Fibroblast of lung (primary cell): ENCODE results near the gene CRYAB. TPM values are rescaled to one million over a fixed set of nuclear protein-coding genes. Genes with fewer than 3 reads are reported as not detected.

Experiments
- DNase-seq, 2 donors: peaks; one replicate each; pipeline versions ENCODE4 v3.0.0 to v3.0.0-alpha.2; 2010; ENCODE audit warnings: low read depth in 2 of 2
- H2AFZ ChIP-seq: 2 replicates; pipeline ENCODE4 v1.5.1; 2012; ENCODE audit warnings: low read length, control low read depth, inconsistent platforms
- H3K27ac ChIP-seq: 2 replicates; pipeline ENCODE4 v1.5.1; 2011; ENCODE audit warnings: low read length, control low read depth; ENCODE audit not compliant: insufficient read depth
- H3K27me3 ChIP-seq: 2 replicates; pipeline ENCODE4 v1.5.1; 2011; ENCODE audit warnings: mild to moderate bottlenecking, low read length; ENCODE audit not compliant: control insufficient read depth, insufficient read depth
- H3K36me3 ChIP-seq: 2 replicates; pipeline ENCODE4 v1.5.1; 2011; ENCODE audit warnings: low read length; ENCODE audit not compliant: control insufficient read depth, insufficient read depth
- H3K4me1 ChIP-seq: 2 replicates; pipeline ENCODE4 v1.5.1; 2011; ENCODE audit warnings: low read length; ENCODE audit not compliant: control insufficient read depth, insufficient read depth; ENCODE audit errors: extremely low read depth
- H3K4me2 ChIP-seq: 2 replicates; pipeline ENCODE4 v1.5.1; 2011; ENCODE audit warnings: low read length, control low read depth; ENCODE audit not compliant: insufficient read depth; ENCODE audit errors: extremely low read depth
- H3K4me3 ChIP-seq, 4 experiments: fragments of 200-600 bp in 1 of 4; sonication (generic) in 1 of 4; replicated peaks in 1 of 4; 2 replicates each; pipeline ENCODE4 v1.5.1; 2011 to 2016; ENCODE audit warnings: low read length in 4 of 4, low read depth in 3 of 4, mild to moderate bottlenecking in 3 of 4, control low read depth in 2 of 4, inconsistent platforms in 1 of 4, mixed read lengths in 1 of 4; ENCODE audit not compliant: insufficient read depth in 1 of 4; ENCODE audit errors: control extremely low read depth in 1 of 4
- H3K79me2 ChIP-seq: 2 replicates; pipeline ENCODE4 v1.5.1; 2012; ENCODE audit warnings: mild to moderate bottlenecking, low read length, inconsistent platforms; ENCODE audit not compliant: control insufficient read depth, insufficient read depth
- H3K9ac ChIP-seq: 2 replicates; pipeline ENCODE4 v1.5.1; 2011; ENCODE audit warnings: mild to moderate bottlenecking, low read length, control low read depth; ENCODE audit not compliant: insufficient read depth
- H3K9me3 ChIP-seq: 2 replicates; pipeline ENCODE4 v1.5.1; 2012; ENCODE audit warnings: low read depth, low read length; ENCODE audit not compliant: control insufficient read depth, insufficient read depth
- H4K20me1 ChIP-seq: 2 replicates; pipeline ENCODE4 v1.5.1; 2011; ENCODE audit warnings: low read length; ENCODE audit not compliant: control insufficient read depth, insufficient read depth; ENCODE audit errors: extremely low read depth
- CTCF ChIP-seq, 2 donors: IDR thresholded peaks in 1 of 2; conservative IDR thresholded peaks in 1 of 2; 1 replicate in 1 of 2; 2 replicates in 1 of 2; pipeline ENCODE4 v1.5.1; 2011 to 2012; ENCODE audit warnings: low read length in 2 of 2, control low read depth in 1 of 2, inconsistent platforms in 1 of 2, low read depth in 1 of 2, mild to moderate bottlenecking in 1 of 2
- EZH2 ChIP-seq: IDR thresholded peaks from 2 replicates; pipeline ENCODE4 v1.5.1; 2012; ENCODE audit warnings: low read length, control low read depth, mild to moderate bottlenecking; ENCODE audit errors: missing control alignments
- polyA plus RNA-seq, 2 donors: library from polyadenylated mRNA; depleted of rRNA in 1 of 2; stranded (reverse) in 1 of 2; unstranded in 1 of 2; fragments of >200 nt; gene quantifications; 2 replicates each; pipeline ENCODE4 v1.2.1, GENCODE V29; 2011 to 2012; ENCODE audit warnings: missing spikeins in 1 of 2
- total RNA-seq: library from RNA; depleted of rRNA; stranded (reverse); fragments of >200 nt; gene quantifications from 2 replicates; pipeline ENCODE4 v1.2.1, GENCODE V29; 2014

Gene CRYAB
- total and polyA plus RNA-seq, 2 donors (not counting 1 experiment from before 2014, with no cell fraction given) = 48.1 to 51.2 TPM

- Histone ChIP-seq H3K27ac (peak overlapping the region; percentile 51), H3K27me3 (no peaks in the 10 kb centered on the region)
- no peak for DNase-seq
These were observed 41.1 kb downstream of the CRYAB start for GRCh38 chr11:111870522-111870885.

GRCh38 chr11:111870113-111870512 is 41.5 kb downstream of the CRYAB start:
- Histone ChIP-seq H4K20me1 (no peaks in the 10 kb centered on the region), H3K36me3 (peaks cover 3% of the 10 kb centered on the region), H3K27ac (no peak overlapping the region), H3K79me2 (peaks cover 3% of the 10 kb centered on the region), H3K4me1 (no peaks in the 10 kb centered on the region), H3K9me3 (no peaks in the 10 kb centered on the region), H3K9ac (no peak overlapping the region), H3K27me3 (no peaks in the 10 kb centered on the region), H2AFZ (no peak overlapping the region), H3K4me2 (no peak overlapping the region), H3K4me3 (peak overlapping the region in 2 of 4 experiments; percentile 52 to 71)
- no peak for DNase-seq
- TF ChIP-seq EZH2 (no peak), CTCF (conservative IDR thresholded peaks at IDR 0.05 in 1 of 2, IDR thresholded peaks at IDR 0.05 in 1 of 2; ENCODE audit: low read depth in 1 of 2, low read length in 2 of 2) (no peak)

More at GRCh38 chr11:111870522-111870885, 41.1 kb downstream of the CRYAB start:
- Histone ChIP-seq H2AFZ (peak overlapping the region; percentile 96), H4K20me1 (no peaks in the 10 kb centered on the region), H3K4me2 (peak overlapping the region; percentile 91), H3K9me3 (no peaks in the 10 kb centered on the region), H3K36me3 (peaks cover 3% of the 10 kb centered on the region), H3K79me2 (peaks cover 3% of the 10 kb centered on the region), H3K4me3 (peak overlapping the region; percentile 52 to 90 (median 72)), H3K4me1 (no peaks in the 10 kb centered on the region), H3K9ac (peak overlapping the region; percentile 76)
- TF ChIP-seq CTCF (conservative IDR thresholded peaks at IDR 0.05 in 1 of 2, IDR thresholded peaks at IDR 0.05 in 1 of 2; ENCODE audit: low read depth in 1 of 2, low read length in 2 of 2) (no peak), EZH2 (no peak)

GRCh38 chr11:111860257-111860656 is 51.3 kb downstream of the CRYAB start:
- Histone ChIP-seq H3K4me3 (no peak overlapping the region), H3K9ac (no peak overlapping the region), H3K27ac (no peak overlapping the region), H3K79me2 (no peaks in the 10 kb centered on the region), H4K20me1 (no peaks in the 10 kb centered on the region), H3K4me1 (no peaks in the 10 kb centered on the region), H3K4me2 (no peak overlapping the region), H3K36me3 (peaks cover 6% of the 10 kb centered on the region), H2AFZ (no peak overlapping the region), H3K27me3 (no peaks in the 10 kb centered on the region), H3K9me3 (no peaks in the 10 kb centered on the region)
- no peak for TF ChIP-seq CTCF (conservative IDR thresholded peaks at IDR 0.05 in 1 of 2, IDR thresholded peaks at IDR 0.05 in 1 of 2; ENCODE audit: low read depth in 1 of 2, low read length in 2 of 2)
- TF ChIP-seq EZH2 = no peak
- DNase-seq = no peak

Other genes with a start within 250 kb of the CRYAB start
- 20.8 and 43.1 TPM in 2 replicates for gene PPP2R1B, start 145.4 kb downstream of the CRYAB start, total RNA-seq
- 35.8 and 40.3 TPM in 2 replicates for gene PPP2R1B, start 145.4 kb downstream of the CRYAB start, polyA plus RNA-seq
- gene ALG9, start 40.2 kb downstream of the CRYAB start, total RNA-seq = 26.5 and 30.9 TPM in 2 replicates
- gene ALG9, start 40.2 kb downstream of the CRYAB start, polyA plus RNA-seq = 33.4 and 43.8 TPM in 2 replicates
- 1.8 and 2.6 TPM in 2 replicates for gene FDXACB1, start 32.6 kb downstream of the CRYAB start, total RNA-seq
- gene FDXACB1, start 32.6 kb downstream of the CRYAB start, polyA plus RNA-seq = 1.7 and 3.4 TPM in 2 replicates
- gene CFAP68, start 32.2 kb downstream of the CRYAB start, total RNA-seq = 16.9 and 19.3 TPM in 2 replicates
- gene CFAP68, start 32.2 kb downstream of the CRYAB start, polyA plus RNA-seq = 21.1 and 23.0 TPM in 2 replicates
- gene HSPB2, start 964 bp upstream of the CRYAB start, total RNA-seq = 2.1 and 2.8 TPM in 2 replicates
- gene HSPB2, start 964 bp upstream of the CRYAB start, polyA plus RNA-seq = 0.94 and 2.5 TPM in 2 replicates
- gene C11orf52, start 7.1 kb upstream of the CRYAB start, total RNA-seq = 0.51 and 0.99 TPM in 2 replicates
- 0.32 and 1.3 TPM in 2 replicates for gene C11orf52, start 7.1 kb upstream of the CRYAB start, polyA plus RNA-seq
- 18.2 and 19.8 TPM in 2 replicates for gene DIXDC1, start 25.6 kb upstream of the CRYAB start, total RNA-seq
- 8.4 and 14.3 TPM in 2 replicates for gene DIXDC1, start 25.6 kb upstream of the CRYAB start, polyA plus RNA-seq
- gene DLAT, start 113.6 kb upstream of the CRYAB start, total RNA-seq = 26.2 and 33.9 TPM in 2 replicates
- gene DLAT, start 113.6 kb upstream of the CRYAB start, polyA plus RNA-seq = 37.8 and 48.8 TPM in 2 replicates
- 1.5 TPM in 2 replicates for gene PIH1D2, start 162.2 kb upstream of the CRYAB start, total RNA-seq
- gene PIH1D2, start 162.2 kb upstream of the CRYAB start, polyA plus RNA-seq = 1.7 and 1.9 TPM in 2 replicates
- gene NKAPD1, start 162.5 kb upstream of the CRYAB start, total RNA-seq = 25.8 and 26.2 TPM in 2 replicates
- 24.1 and 27.5 TPM in 2 replicates for gene NKAPD1, start 162.5 kb upstream of the CRYAB start, polyA plus RNA-seq
- gene TIMM8B, start 175.0 kb upstream of the CRYAB start, total RNA-seq = 46.7 and 55.3 TPM in 2 replicates
- 61.7 and 75.3 TPM in 2 replicates for gene TIMM8B, start 175.0 kb upstream of the CRYAB start, polyA plus RNA-seq
- gene SDHD, start 175.1 kb upstream of the CRYAB start, total RNA-seq = 186 and 203 TPM in 2 replicates
- 148 and 176 TPM in 2 replicates for gene SDHD, start 175.1 kb upstream of the CRYAB start, polyA plus RNA-seq